GM18873 (cell line): ENCODE measurements around the gene CNTNAP2.

Experiments
- ATAC-seq: cut with Tn5 transposase; IDR thresholded peaks from one replicate; pipeline ENCODE4 v1.9.1; 2021; ENCODE audit warnings: mild to moderate bottlenecking, moderate library complexity, moderate number of reproducible peaks; ENCODE audit not compliant: unreplicated experiment, low FRiP score

The CNTNAP2 gene

DNA sequence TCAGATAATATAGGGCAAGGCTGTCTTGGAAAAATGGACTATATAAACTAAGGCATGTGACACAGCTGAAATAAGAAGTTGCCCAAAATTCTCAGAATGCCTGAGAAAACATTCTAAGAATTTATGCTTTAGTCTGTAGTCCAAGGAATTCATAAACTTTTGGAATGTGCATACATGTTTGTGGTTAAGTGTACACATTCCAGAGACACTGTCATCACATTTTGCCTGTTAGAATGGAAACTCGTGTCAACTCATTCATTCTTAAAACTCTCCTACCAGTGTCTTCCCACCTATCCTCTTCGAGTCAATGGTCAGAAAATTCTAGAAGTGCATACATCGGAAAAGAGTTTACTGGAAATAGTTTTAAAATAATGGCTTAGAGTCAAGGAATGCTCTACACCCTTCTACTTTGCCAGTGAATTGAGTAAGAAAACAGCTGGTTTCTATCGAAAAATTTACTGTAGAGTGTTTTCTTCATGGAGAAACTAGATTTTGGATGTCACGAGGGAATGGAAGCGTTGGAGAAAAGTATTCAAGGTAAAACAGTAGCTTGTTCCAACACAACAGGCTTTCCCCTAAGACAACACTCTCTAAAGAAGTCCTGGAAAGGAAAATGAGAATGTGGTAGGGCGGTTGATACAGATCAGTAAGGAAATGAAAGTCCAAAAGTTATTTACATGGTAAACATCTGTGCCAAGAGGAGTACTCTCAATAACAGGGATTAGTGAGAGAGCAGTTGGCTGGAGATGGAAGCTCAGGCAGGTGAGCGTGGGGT, 1296.4 kb downstream of the CNTNAP2 start:
- no peak for ATAC-seq

DNA sequence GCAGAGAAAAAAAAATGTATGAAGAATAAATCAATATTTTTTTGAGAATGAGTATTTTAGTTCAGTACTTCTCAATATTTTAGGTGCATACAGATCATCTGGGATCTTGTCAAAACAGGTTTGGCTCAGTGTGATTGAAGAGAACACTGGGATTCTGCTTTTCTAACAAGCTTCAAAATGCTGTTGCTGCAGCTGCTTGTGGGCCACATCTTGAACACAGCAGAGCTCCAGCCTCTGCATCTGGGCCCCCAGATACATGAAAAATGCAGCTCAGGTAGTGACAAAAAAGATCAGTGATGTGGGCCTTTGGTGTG, 1296.9 kb downstream of the CNTNAP2 start:
- no peak for ATAC-seq

DNA sequence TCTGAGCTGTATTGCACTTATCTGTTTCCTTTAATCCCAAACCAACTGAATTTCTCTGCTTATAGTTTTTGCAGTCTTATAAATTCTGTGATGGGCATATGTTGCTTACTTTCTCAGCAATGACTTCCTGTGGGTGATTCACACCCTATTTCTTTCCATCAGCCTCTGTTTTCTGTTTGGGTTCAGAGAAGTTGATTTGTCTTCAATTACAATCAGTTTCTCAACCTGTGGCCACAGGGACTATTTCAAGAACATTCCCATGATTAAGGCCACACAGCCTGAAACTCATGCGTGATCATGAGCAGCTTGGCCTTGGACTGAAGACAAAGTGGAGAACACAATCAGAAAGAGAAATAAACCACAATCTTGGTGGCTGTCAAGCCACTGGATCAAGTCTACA, 1299.4 kb downstream of the CNTNAP2 start:
- no peak for ATAC-seq

DNA sequence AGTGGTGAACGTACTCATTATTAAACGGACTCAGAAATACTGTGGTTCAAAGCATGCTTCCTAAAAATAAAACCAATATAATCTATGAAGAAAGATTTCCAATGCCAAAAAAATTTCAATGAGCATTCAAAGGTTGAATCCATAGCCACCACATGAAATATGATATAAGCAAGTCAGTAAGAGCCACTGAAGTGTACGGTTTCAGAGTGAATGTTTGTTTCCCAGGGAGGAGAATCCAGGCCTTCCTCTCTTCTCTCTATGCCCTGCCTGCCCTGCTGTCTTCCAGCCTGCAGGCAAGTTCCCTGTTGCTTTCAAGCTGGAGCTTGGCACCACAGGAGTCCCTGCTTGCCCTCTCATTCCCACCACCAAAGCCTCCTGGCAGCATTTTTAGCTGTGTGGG, 1302.4 kb downstream of the CNTNAP2 start:
- no peak for ATAC-seq

DNA sequence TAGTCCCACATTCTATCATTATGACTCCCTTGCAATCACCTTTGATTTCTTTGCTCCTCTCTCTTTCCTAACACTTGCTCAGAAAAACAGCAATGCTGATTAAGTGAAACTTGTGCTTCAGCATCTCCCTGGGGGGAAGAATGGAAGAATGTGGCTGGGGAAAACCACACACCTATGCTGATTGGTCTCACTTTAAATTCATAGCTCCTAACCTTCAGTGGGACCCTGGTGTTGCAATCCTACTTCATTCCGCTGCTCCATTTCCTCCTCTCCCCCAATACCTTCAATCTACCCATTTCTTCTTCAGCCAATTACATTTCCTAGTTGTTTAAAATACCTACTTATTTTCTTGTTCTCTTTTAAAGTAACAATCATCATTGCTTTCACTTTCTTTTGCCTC, 1307.3 kb downstream of the CNTNAP2 start:
- no peak for ATAC-seq

DNA sequence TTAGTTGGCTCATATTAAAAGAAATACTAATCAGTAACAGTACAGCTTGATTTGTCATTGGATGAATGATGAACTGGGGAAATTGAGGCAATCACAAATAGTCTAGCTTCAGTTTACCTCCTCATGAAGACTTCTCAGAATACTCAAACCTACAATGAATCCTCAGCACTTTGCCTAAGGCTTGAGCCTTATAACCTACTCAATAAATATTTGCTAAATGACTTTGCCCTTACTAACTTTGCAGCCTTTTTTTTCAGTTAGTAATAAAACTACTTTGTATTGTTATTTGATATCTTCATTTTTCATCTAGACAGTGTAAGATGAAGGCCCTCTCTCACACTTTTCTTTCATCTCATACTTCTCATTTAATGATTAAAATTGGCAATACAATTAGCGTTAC, 1311.5 kb downstream of the CNTNAP2 start:
- no peak for ATAC-seq

DNA sequence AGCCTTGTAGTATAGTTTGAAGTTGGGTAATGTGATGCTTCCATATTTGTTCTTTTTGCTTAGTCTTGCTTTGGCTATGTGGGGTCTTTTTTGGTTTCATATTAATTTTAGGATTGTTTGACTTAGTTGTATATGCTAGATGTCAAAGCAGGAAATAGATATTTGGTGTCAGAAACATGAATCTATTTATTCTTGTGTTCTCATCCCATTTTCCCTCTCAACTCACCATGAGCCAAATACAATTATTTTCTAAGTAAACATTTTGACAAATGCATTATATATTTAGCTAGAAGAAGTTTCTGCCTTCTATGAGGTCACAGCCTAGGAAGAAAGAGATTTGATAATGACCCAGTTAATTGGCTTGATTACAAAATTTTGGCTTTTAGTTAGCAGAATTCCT, 1313.4 kb downstream of the CNTNAP2 start:
- ATAC-seq = no peak

DNA sequence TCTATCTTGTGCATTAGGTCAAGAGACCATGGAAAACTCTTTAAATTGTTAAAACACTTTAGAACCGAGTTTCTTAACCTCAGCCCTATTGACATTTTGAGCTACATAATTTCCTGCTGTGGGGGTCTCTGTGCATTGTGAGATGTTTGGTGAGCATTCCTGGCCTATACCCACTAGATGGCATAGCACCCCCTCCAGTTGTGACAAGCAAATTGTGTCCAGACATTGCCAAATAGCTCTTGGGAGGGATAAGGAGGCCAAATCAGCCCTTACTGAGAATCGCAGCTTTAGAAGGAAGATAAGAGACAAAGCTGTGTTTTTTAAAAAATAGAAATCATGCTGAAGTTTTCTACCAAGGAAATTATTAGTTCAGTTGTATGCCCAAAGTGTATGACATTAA, 1315.5 kb downstream of the CNTNAP2 start:
- ATAC-seq = no peak

DNA sequence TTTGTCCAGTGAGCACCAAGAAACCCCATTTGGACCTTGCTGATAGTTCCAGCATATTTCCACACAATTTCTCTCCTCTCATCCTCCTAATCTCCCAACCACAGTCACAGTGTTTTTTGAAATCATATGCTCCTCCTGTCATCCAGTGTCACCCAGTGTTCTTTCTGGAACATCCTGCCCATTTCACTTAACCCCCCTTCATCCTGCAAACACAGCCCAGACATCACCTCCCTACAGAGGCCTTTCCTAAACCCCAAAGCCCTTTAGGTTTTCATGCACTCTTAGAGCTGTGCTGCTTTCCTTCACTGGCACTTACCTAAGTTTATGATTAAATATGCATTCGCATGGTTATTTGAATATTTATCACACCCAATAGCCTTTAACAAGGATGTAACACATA, 1316.0 kb downstream of the CNTNAP2 start:
- ATAC-seq = no peak

DNA sequence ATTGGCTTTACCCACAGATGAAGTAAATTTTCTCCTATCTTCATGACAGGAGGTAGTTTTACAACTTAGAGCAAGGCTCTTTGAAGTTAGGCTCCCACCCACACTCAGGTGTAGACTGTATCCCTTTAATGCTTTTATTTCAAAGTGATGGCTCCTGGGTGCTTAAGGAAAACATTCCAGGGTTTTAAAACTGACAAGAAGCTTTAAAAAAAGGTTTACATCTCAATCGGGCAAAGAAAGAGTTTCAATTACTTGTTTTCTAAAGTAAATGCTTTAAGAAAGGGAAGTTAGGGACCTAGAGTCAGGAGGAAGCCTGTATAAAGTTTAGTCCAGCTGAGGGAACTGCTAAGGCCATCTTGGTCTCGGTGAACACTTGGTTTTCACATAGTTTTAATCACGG, 1320.1 kb downstream of the CNTNAP2 start:
- no peak for ATAC-seq

DNA sequence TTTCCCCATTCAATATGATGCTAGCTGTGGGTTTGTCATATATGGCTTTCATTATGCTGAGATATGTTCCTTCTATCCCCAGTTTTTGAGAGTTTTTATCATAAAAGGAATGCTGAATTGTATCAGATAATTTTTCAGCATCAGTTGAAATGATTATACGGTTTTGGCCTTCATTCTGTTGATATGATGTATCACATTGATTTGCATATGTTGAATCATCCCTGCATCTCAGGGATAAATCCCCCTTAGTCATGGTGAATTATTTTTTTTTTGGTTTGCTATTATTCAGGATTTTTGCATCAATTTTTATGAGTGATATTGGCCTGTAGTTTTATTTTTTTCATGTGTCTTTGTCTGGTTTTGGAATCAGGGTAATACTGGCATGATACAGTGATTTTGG, 1321.6 kb downstream of the CNTNAP2 start:
- ATAC-seq = no peak

DNA sequence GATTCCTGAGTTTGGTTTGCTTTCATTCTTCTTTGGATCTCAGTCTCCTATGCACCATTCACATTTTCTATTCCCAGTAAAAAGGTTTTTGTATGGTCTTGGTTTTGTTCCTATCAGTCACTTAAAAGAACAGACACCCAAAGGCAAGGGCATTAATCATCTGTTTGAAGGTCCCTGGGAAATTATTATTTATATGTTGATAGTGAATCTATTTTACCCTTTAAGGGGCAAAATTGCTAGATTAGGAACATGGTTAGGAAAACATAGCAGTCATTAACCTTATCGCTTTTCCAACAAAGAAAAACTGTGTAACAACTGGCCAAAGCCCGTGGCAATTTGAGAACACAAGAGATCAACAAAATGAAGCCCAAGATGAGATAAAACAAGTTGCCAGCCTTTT, 1327.3 kb downstream of the CNTNAP2 start:
- no peak for ATAC-seq

DNA sequence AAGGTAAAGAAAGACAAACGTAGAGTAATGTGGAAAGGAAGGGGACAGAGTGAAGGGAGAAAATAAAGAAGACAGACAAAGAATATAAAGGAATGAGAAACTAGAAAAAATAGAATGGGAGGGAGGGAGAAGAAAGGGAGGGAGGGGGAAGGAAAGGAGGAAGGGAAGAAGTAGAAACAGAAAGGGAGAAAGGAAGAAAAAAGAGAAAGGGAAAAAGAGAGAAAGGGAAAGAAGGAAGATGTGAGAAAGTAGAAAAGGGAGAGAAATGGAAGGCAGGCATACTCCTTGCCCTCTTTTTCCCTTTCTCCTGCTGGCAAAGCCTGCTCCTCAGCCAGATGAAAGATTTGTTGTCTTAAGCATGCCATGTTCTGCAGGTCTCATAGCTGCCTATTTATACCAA, 1336.2 kb downstream of the CNTNAP2 start:
- no peak for ATAC-seq

DNA sequence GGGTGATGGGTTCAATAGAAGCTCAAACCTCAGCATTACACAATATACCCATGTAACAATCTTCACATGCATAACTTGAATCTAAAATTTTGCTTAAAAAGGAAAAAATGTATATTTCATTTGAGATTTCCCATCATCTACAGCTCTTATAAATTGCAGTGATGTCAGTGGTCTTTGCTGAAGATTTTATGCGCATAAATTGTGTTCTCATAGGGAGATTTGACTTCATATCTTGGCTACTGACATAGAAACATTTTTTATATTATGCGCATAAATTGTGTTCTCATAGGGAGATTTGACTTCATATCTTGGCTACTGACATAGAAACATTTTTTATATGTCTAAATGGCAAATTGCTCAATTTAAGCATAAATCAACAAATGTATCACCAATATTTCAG, 1348.6 kb downstream of the CNTNAP2 start:
- ATAC-seq = no peak

DNA sequence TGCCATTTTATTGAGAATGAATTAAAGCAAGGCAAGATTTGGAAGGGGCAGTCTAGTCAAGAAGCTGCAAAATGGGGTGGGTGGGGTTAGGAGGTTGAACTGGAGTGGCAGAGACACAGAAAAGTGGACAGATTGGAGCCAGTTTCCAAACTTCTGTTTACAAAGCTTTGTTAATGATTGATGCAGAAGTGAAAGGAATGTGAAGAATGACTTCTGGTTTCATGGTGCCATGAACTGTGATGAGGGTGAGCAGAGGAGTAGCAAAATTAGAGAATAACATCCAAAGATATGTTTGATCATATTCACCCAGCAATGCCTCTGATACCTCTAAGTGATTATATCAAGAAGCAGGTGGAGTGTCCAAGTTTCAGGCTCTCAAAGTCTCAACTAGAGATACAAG, 1356.0 kb downstream of the CNTNAP2 start:
- no peak for ATAC-seq

DNA sequence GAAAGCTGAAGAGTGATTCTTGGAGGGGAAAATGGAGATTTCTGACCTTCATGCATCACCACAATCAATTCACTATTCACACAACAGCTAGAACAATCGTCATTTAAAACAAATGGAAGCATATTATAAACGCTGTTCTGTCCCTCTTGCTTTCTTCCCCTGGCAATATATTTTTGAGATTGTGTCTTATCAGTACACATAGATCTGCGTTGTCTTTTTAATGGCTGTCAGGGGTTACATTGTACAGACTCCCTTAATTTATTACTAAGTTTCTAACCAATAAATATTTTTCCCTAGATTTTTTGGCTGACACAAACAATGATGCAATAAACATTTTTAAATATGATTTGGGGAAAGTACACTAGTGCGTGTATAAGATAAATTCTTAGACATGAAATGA, 1358.3 kb downstream of the CNTNAP2 start:
- no peak for ATAC-seq

DNA sequence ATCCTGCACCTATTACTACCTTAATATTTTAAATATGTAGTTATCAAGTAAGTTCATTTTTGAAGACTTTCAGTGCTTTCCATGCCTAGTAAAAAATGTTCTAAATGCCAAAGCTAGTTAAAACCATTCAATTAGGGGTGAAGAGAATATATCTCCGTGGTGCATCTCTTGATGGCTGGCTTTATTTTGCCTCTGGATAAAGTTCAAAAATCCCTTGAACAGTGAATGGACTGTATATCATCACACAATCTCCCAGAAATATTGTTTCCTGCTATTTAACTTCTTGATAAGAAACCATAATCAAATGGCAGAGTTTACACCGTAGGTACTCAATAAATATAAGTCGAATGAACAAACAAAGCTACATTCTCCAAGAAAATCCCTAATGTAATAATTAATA, 1360.9 kb downstream of the CNTNAP2 start:
- no peak for ATAC-seq

DNA sequence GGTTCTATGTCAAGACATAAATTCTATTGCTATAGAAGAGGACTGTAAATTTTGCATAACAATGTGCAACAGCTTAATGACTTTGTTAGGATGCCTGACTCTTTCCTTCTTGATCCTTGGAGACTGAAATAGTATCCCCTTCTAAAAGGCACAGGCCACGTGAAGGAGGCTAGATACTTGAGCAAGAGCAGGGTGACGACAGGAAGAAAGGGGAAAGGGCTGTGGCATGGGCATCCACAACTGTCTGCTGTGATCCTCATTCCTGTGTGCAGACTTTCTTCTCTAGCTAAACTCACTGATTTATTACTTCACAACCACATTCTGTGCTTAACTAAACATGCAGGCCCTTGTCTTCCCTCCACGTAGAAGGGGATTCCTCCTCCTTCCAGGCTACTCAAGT, 1362.2 kb downstream of the CNTNAP2 start:
- ATAC-seq = no peak

DNA sequence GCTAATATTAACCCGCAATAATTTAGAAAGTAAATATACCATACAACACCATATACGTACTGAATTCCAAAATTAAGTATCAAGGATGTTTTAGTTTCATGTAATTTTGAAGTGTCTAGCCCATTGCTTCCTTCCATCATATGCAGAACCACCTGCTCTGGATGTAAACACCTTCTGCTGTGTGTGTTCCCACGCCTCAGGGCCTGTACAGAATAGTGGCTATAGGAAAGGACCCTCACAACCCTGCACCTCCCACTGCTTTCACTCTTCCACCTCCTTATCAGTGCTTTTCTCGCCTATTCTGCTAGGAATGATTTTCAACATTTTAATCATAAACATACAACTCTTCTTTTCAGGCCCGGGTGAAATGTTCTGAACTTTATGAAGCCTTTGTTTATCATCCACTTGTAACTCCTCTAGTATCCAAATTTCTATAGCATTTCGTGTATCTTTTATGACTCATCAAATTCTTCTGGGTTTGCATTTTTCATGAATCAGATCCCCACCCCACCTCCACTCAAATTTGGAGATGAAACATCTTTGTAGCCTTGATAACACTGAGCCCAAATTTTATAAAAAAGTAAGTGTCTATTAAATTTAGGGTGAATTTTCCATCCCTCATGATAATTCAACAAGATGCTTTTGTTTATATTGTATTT, 1367.2 kb downstream of the CNTNAP2 start:
- ATAC-seq = no peak

DNA sequence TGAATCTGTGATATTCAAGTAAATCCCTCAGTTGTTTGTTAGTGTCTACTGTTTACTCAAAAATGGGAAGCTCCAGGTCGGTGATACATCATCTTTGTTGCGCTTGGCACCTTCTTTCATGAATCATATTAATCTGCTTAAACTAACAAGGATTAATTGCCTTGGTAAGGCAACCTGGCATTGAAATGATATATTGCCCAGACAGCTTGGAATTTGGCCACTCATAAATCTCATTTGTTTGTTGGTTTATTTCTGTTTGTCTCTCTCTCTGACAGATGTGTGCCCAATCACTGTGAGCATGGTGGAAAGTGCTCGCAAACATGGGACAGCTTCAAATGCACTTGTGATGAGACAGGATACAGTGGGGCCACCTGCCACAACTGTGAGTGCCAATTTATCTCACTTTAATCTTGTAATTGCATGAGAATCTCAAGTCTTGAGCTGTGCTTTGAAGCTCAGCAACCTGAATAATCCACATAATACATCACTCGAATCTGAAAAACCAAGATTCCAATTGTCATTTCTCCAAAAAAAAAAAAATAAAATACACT, 1369.1 kb downstream of the CNTNAP2 start:
- ATAC-seq = no peak

DNA sequence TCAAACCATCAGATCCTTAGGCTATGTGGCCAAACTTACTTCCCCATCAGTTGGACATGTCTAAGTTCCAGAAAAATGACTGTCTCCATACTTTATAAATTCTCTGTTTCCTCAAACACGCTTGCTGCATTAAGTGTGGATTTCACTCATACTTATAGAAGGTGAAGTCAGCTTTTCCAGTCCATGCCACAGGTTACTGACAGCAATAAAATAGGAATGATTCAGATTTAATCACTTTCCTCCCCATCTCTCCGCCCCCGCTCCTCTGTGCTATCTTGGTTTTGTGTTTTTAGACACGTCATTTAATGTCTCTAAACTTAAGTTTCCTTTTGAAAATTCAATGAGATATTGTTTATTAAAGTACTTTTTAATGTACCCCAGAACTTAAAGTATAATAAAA, 1376.0 kb downstream of the CNTNAP2 start:
- ATAC-seq = no peak

DNA sequence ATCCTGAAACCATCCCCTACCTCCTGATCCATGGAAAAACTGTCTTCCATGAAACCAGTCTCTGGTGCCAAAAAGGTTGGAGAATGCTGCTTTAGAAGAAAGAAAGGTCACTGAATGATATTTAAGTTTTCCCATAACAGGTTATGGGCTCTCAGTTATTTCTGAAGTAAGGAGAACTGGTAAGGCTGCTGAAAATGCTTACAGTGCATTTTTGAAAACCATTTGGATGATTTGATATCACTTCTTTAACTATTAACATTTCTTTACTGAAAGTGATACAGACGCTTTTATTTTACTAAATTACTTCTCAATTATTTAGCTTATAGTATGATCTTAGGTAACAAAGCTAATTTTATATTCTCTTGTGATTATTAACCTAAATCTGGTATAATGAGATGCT, 1379.6 kb downstream of the CNTNAP2 start:
- no peak for ATAC-seq
